HEK293T (cell line): ENCODE data around the gene VPS16.

ENCODE experiments used
- ARNT ChIP-seq: fragments of 450-650 bp; IDR thresholded peaks from 2 replicates; pipeline ENCODE4 v1.6.1; 2017; ENCODE audit warnings: mild to moderate bottlenecking
- BHLHE40 ChIP-seq: fragments of 450-650 bp; IDR thresholded peaks from 2 replicates; pipeline ENCODE4 v1.6.1; 2016; ENCODE audit warnings: mild to moderate bottlenecking, moderate library complexity, borderline replicate concordance
- FOXA1 ChIP-seq: fragments of 450-650 bp; IDR thresholded peaks from 2 replicates; pipeline ENCODE4 v1.6.1; 2016; ENCODE audit warnings: mild to moderate bottlenecking
- FOXM1 ChIP-seq: fragments of 450-650 bp; IDR thresholded peaks from 2 replicates; pipeline ENCODE4 v1.6.1; 2017; ENCODE audit warnings: mild to moderate bottlenecking, borderline replicate concordance
- NFRKB ChIP-seq: fragments of 450-650 bp; IDR thresholded peaks from 2 replicates; pipeline ENCODE4 v1.6.1; 2016; ENCODE audit warnings: mild to moderate bottlenecking, moderate library complexity
- SP1 ChIP-seq: fragments of 450-650 bp; IDR thresholded peaks from 2 replicates; pipeline ENCODE4 v1.6.1; 2017
- SUZ12 ChIP-seq: fragments of 450-650 bp; IDR thresholded peaks from 2 replicates; pipeline ENCODE4 v1.6.1; 2016; ENCODE audit warnings: mild to moderate bottlenecking
- TARDBP ChIP-seq: fragments of 450-650 bp; IDR thresholded peaks from 2 replicates; pipeline ENCODE4 v1.6.1; 2016
- ZNF384 ChIP-seq: fragments of 450-650 bp; IDR thresholded peaks from 2 replicates; pipeline ENCODE4 v1.6.1; 2016

- TF ChIP-seq NFRKB: no peak
- no peak for TF ChIP-seq ARNT
- no peak for TF ChIP-seq ZNF384
- no peak for TF ChIP-seq SP1
- no peak for TF ChIP-seq BHLHE40
- no peak for TF ChIP-seq TARDBP
- TF ChIP-seq FOXM1: no peak
- TF ChIP-seq FOXA1: no peak
- no peak for TF ChIP-seq SUZ12
Observed at GRCh38 chr20:2902818-2903217, 62.3 kb downstream of the VPS16 start.
